SK-N-SH (cell line): ENCODE measurements around the gene IGF2. TPM values are rescaled to one million over a fixed set of nuclear protein-coding genes. Genes with fewer than 3 reads are reported as not detected.

ENCODE experiments used
- CTCF ChIA-PET: fragments of 300-600, 350-600 bp; formaldehyde crosslinking; extraction: SDS; loops from one replicate; lab custom pipeline; 2021; lab: Yijun Ruan, JAX
- POLR2A ChIA-PET: fragments of 350-600 bp; sonication (Branson Sonifier 250); formaldehyde crosslinking; extraction: SDS; loops from one replicate; lab custom pipeline; 2020; ENCODE audit warnings: antibody characterized with exemption, inconsistent platforms; lab: Yijun Ruan, JAX
- DNase-seq: peaks from one replicate; pipeline ENCODE4 v3.0.0; 2012
- H2AFZ ChIP-seq: fragments of 200-600 bp; sonication (generic); 2 replicates; pipeline ENCODE4 v1.8.1; 2016; ENCODE audit warnings: antibody characterized with exemption, mild to moderate bottlenecking, low read depth
- H3F3A ChIP-seq: fragments of 200-600 bp; sonication (generic); replicated peaks from 2 replicates; pipeline ENCODE3; 2016; ENCODE audit warnings: antibody characterized with exemption, mild to moderate bottlenecking; ENCODE audit not compliant: insufficient read depth
- H3K27ac ChIP-seq, 2 experiments: fragments of 200-500 bp in 1 of 2; fragments of 200-600 bp in 1 of 2; sonication (Bioruptor generic) in 1 of 2; sonication (generic), shearing (Covaris generic) in 1 of 2; 2 replicates each; pipeline versions ENCODE4 v1.5.1 to v1.6.1; 2014 to 2016; ENCODE audit warnings: low read depth in 2 of 2, inconsistent platforms in 1 of 2, low read length in 1 of 2, mild to moderate bottlenecking in 1 of 2, mixed read lengths in 1 of 2
- H3K27me3 ChIP-seq: fragments of 200-600 bp; sonication (generic), shearing (Covaris generic); 2 replicates; pipeline ENCODE4 v1.6.1; 2016; ENCODE audit warnings: mixed run types; ENCODE audit not compliant: insufficient read depth
- H3K36me3 ChIP-seq, 2 experiments: fragments of 200-500 bp in 1 of 2; fragments of 200-600 bp in 1 of 2; sonication (Bioruptor generic) in 1 of 2; sonication (generic) in 1 of 2; replicated peaks in 1 of 2; 2 replicates each; pipeline versions ENCODE3 to v1.5.1; 2014 to 2016; ENCODE audit warnings: low read length in 1 of 2, mild to moderate bottlenecking in 1 of 2; ENCODE audit not compliant: insufficient read depth in 2 of 2, control insufficient read depth in 1 of 2
- H3K4me1 ChIP-seq, 2 experiments: fragments of 200-500 bp in 1 of 2; fragments of 200-600 bp in 1 of 2; sonication (Bioruptor generic) in 1 of 2; sonication (generic), shearing (Covaris generic) in 1 of 2; 2 replicates each; pipeline versions ENCODE4 v1.5.1 to v1.6.1; 2014 to 2016; ENCODE audit warnings: low read depth in 1 of 2, low read length in 1 of 2, mixed run types in 1 of 2; ENCODE audit not compliant: insufficient read depth in 2 of 2, control insufficient read depth in 1 of 2
- H3K4me2 ChIP-seq: fragments of 200-600 bp; sonication (generic), shearing (Covaris generic); 2 replicates; pipeline ENCODE4 v1.6.1; 2017; ENCODE audit warnings: mixed run types
- H3K4me3 ChIP-seq, 2 experiments: fragments of 200-500 bp in 1 of 2; fragments of 200-600 bp in 1 of 2; sonication (Bioruptor generic) in 1 of 2; sonication (generic), shearing (Covaris generic) in 1 of 2; 2 replicates each; pipeline versions ENCODE4 v1.5.1 to v1.8.1; 2014 to 2016; ENCODE audit warnings: low read depth in 2 of 2, inconsistent platforms in 1 of 2, low read length in 1 of 2, mild to moderate bottlenecking in 1 of 2, mixed read lengths in 1 of 2, moderate library complexity in 1 of 2
- H3K79me2 ChIP-seq: fragments of 200-600 bp; sonication (generic); 2 replicates; pipeline ENCODE4 v1.8.1; 2017; ENCODE audit warnings: mild to moderate bottlenecking; ENCODE audit not compliant: insufficient read depth
- H3K9ac ChIP-seq: fragments of 200-600 bp; sonication (generic); 2 replicates; pipeline ENCODE4 v1.6.1; 2017; ENCODE audit warnings: mixed run types
- H3K9me2 ChIP-seq: fragments of 200-600 bp; sonication (generic); 2 replicates; pipeline ENCODE4 v1.6.1; 2017; ENCODE audit warnings: mixed run types
- H3K9me3 ChIP-seq: fragments of 200-600 bp; sonication (generic); 2 replicates; pipeline ENCODE4 v1.6.1; 2017; ENCODE audit warnings: mixed run types, mild to moderate bottlenecking, moderate library complexity
- H4K20me1 ChIP-seq: fragments of 200-600 bp; sonication (generic); 2 replicates; pipeline ENCODE4 v1.6.1; 2017; ENCODE audit warnings: mild to moderate bottlenecking, mixed run types; ENCODE audit not compliant: insufficient read depth
- CHD2 ChIP-seq: fragments of 150-350 bp; IDR thresholded peaks from 2 replicates; pipeline ENCODE4 v1.6.1; 2018; ENCODE audit warnings: low read length; ENCODE audit not compliant: partially characterized antibody
- EP300 ChIP-seq, 2 experiments: IDR thresholded peaks; 2 replicates each; pipeline versions ENCODE4 v1.4.0 to v1.6.1; 2012; ENCODE audit warnings: borderline replicate concordance in 1 of 2, low read depth in 1 of 2, low read length in 1 of 2
- FOSL2 ChIP-seq: IDR thresholded peaks from 2 replicates; pipeline ENCODE4 v1.4.0; 2012; ENCODE audit warnings: low read depth, mild to moderate bottlenecking, moderate library complexity, borderline replicate concordance
- FOXJ3 ChIP-seq: sonication (generic); formaldehyde crosslinking; IDR thresholded peaks from 2 replicates; pipeline ENCODE4 v1.5.1; 2020; ENCODE audit warnings: mild to moderate bottlenecking, missing genetic modification reagents
- GABPA ChIP-seq: IDR thresholded peaks from 2 replicates; pipeline ENCODE4 v1.4.0; 2012; ENCODE audit warnings: low read depth, mild to moderate bottlenecking
- GATA2 ChIP-seq: sonication (generic); formaldehyde crosslinking; IDR thresholded peaks from 2 replicates; pipeline ENCODE4 v1.5.0; 2020; ENCODE audit warnings: mild to moderate bottlenecking, missing genetic modification reagents
- IRF3 ChIP-seq: fragments of 150-350 bp; IDR thresholded peaks from 2 replicates; pipeline ENCODE4 v1.6.1; 2016; ENCODE audit warnings: mild to moderate bottlenecking, low read depth, low read length
- MAX ChIP-seq: IDR thresholded peaks from 2 replicates; pipeline ENCODE4 v1.4.0; 2012; ENCODE audit warnings: low read depth
- MXI1 ChIP-seq: IDR thresholded peaks from 2 replicates; pipeline ENCODE4 v1.6.1; 2012; ENCODE audit warnings: mild to moderate bottlenecking, low read depth, low read length, improper control_type of control experiment
- NFIC ChIP-seq: IDR thresholded peaks from 2 replicates; pipeline ENCODE4 v1.4.0; 2012; ENCODE audit warnings: borderline replicate concordance
- RAD21 ChIP-seq: IDR thresholded peaks from 2 replicates; pipeline ENCODE4 v1.6.1; 2012; ENCODE audit warnings: mild to moderate bottlenecking, low read length
- RCOR1 ChIP-seq: fragments of 150-350 bp; IDR thresholded peaks from 2 replicates; pipeline ENCODE4 v1.6.1; 2017; ENCODE audit warnings: antibody characterized with exemption, low read length
- RXRA ChIP-seq: IDR thresholded peaks from 2 replicates; pipeline ENCODE4 v1.4.0; 2012; ENCODE audit warnings: low read depth, mild to moderate bottlenecking, borderline replicate concordance
- SMC3 ChIP-seq: IDR thresholded peaks from 2 replicates; pipeline ENCODE4 v1.6.1; 2012; ENCODE audit warnings: low read depth, low read length, improper control_type of control experiment
- TAF1 ChIP-seq: IDR thresholded peaks from 2 replicates; pipeline ENCODE4 v1.6.1; 2012; ENCODE audit warnings: low read depth, mild to moderate bottlenecking, low read length, moderate library complexity, borderline replicate concordance
- TCF12 ChIP-seq: IDR thresholded peaks from 2 replicates; pipeline ENCODE4 v1.4.0; 2012
- TEAD4 ChIP-seq: IDR thresholded peaks from 2 replicates; pipeline ENCODE4 v1.4.0; 2012; ENCODE audit warnings: mild to moderate bottlenecking, borderline replicate concordance; ENCODE audit not compliant: insufficient read depth
- USF1 ChIP-seq: IDR thresholded peaks from 2 replicates; pipeline ENCODE4 v1.4.0; 2012; ENCODE audit warnings: low read depth, borderline replicate concordance
- USF2 ChIP-seq: fragments of 150-350 bp; IDR thresholded peaks from 2 replicates; pipeline ENCODE4 v1.6.1; 2017; ENCODE audit warnings: antibody characterized with exemption, low read length, low read depth, borderline replicate concordance
- YY1 ChIP-seq: IDR thresholded peaks from 2 replicates; pipeline ENCODE4 v1.4.0; 2012; ENCODE audit warnings: low read depth, mild to moderate bottlenecking
- WGBS: methylation state at CpG from one replicate; pipeline ENCODE4 v1.1.6; 2017; ENCODE audit warnings: low lambda C conversion rate; 5-methylcytosine and 5-hydroxymethylcytosine counted together
- polyA plus RNA-seq, 3 experiments: library from polyadenylated mRNA; depleted of rRNA; stranded (reverse); fragments of >200 nt; gene quantifications; 2 replicates each; pipeline ENCODE4 v1.2.3, GENCODE V29; 2012

IGF2 gene
- polyA plus RNA-seq, 1 of the 3 experiments (the other 2 are of a cell fraction) = 0.05 TPM

GRCh38 chr11:2097998-2098690 lies 41.0 kb downstream of the IGF2 start:
- Histone ChIP-seq H3F3A (no peaks in the 10 kb centered on the region), H3K4me3 (no peak overlapping the region), H3K27ac (no peak overlapping the region), H3K9me2 (no peaks in the 10 kb centered on the region), H3K27me3 (no peaks in the 10 kb centered on the region), H3K4me2 (no peak overlapping the region), H4K20me1 (no peaks in the 10 kb centered on the region), H3K36me3 (no peaks in the 10 kb centered on the region), H3K9ac (no peak overlapping the region), H3K4me1 (peaks cover 0 to 27% of the 10 kb centered on the region in 2 experiments; a peak in 1 of 4 replicates), H2AFZ (no peak overlapping the region), H3K79me2 (no peaks in the 10 kb centered on the region), H3K9me3 (no peaks in the 10 kb centered on the region)
- ChIA-PET CTCF (interaction anchor here (1.2 to 3.0 kb wide), 4 partner anchors 23 to 59 kb away, joined by 3 to 18 read pairs (median 4); no protein-coding TSS in a partner anchor), POLR2A (no interaction called here)
- TF ChIP-seq RXRA (no peak), FOSL2 (no peak), CHD2 (no peak), TCF12 (no peak), TEAD4 (no peak), MAX (no peak), FOXJ3 (CRISPR knock-in tag) (no peak), USF1 (no peak), YY1 (no peak), GATA2 (CRISPR knock-in tag) (no peak), RCOR1 (no peak), NFIC (no peak), IRF3 (no peak), EP300 (IDR thresholded peaks at IDR 0.05; ENCODE audit: borderline replicate concordance in 1 of 2, low read depth in 1 of 2, low read length in 1 of 2) (no peak), USF2 (no peak), RAD21 (no peak), GABPA (no peak), SMC3 (no peak), TAF1 (no peak), MXI1 (no peak)
- no peak for DNase-seq
- 63% methylated on average over 9 of the region's 14 CpGs for WGBS
